H1 (cell line): Measurements from ENCODE around the gene PLXDC2. TPM values are rescaled to one million over a fixed set of nuclear protein-coding genes. Genes with fewer than 3 reads are reported as not detected.
A peak's percentile ranks its signal among the peaks of the same experiment; 100 is the strongest.

Source experiments
- CTCF ChIA-PET: fragments of 300-600 bp; sonication (Branson Sonifier 250); formaldehyde crosslinking; loops from one replicate; lab custom pipeline; 2021; ENCODE audit not compliant: partially characterized antibody; lab: Charles Lee
- POLR2A ChIA-PET: fragments of 300-600 bp; sonication (Branson Sonifier 250); formaldehyde crosslinking; loops from one replicate; lab custom pipeline; 2021; ENCODE audit warnings: inconsistent platforms; ENCODE audit not compliant: partially characterized antibody; lab: Charles Lee
- DNase-seq, 2 experiments: peaks; one replicate each; pipeline versions ENCODE4 v3.0.0 to v3.0.0-alpha.2; 2010 to 2022; ENCODE audit warnings: low spot score in 2 of 2, low read depth in 1 of 2, mixed read lengths in 1 of 2
- FAIRE-seq: peaks from 2 replicates; lab custom pipeline; 2011; peaks lifted over from hg19 to GRCh38; lab: Jason Lieb, UNC
- H2AFZ ChIP-seq: 2 replicates; pipeline ENCODE4 v1.8.1; 2012; ENCODE audit warnings: low read length, inconsistent platforms
- H2AK5ac ChIP-seq: 2 replicates; pipeline ENCODE4 v1.6.1; 2013; ENCODE audit warnings: low read depth, low read length
- H2BK120ac ChIP-seq: replicated peaks from 2 replicates; pipeline ENCODE3; 2013; ENCODE audit warnings: low read depth, low read length, inconsistent platforms
- H2BK12ac ChIP-seq: 2 replicates; pipeline ENCODE4 v1.6.1; 2013; ENCODE audit warnings: low read depth, low read length
- H2BK15ac ChIP-seq: 2 replicates; pipeline ENCODE4 v1.6.1; 2013; ENCODE audit warnings: low read length
- H2BK20ac ChIP-seq: 2 replicates; pipeline ENCODE4 v1.6.1; 2013; ENCODE audit warnings: low read length
- H2BK5ac ChIP-seq: 2 replicates; pipeline ENCODE4 v1.6.1; 2013; ENCODE audit warnings: low read depth, low read length
- H3K14ac ChIP-seq: 2 replicates; pipeline ENCODE4 v1.6.1; 2013; ENCODE audit warnings: inconsistent platforms; ENCODE audit not compliant: insufficient read length
- H3K18ac ChIP-seq: 2 replicates; pipeline ENCODE4 v1.6.1; 2013; ENCODE audit warnings: low read length; ENCODE audit errors: extremely low read depth
- H3K23ac ChIP-seq: 2 replicates; pipeline ENCODE4 v1.6.1; 2013; ENCODE audit warnings: inconsistent platforms; ENCODE audit not compliant: insufficient read length
- H3K23me2 ChIP-seq: 2 replicates; pipeline ENCODE4 v1.6.1; 2013; ENCODE audit warnings: low read depth, low read length
- H3K27ac ChIP-seq: 2 replicates; pipeline ENCODE4 v1.6.1; 2011; ENCODE audit warnings: low read depth, low read length, inconsistent platforms
- H3K27me3 ChIP-seq, 4 experiments: replicated peaks in 1 of 4; 1 replicate in 1 of 4; 2 replicates in 3 of 4; pipeline versions ENCODE4 v1.6.1 to v1.8.1; 2011 to 2013; ENCODE audit warnings: low read length in 3 of 4, mild to moderate bottlenecking in 3 of 4, inconsistent platforms in 2 of 4, mixed read lengths in 2 of 4, moderate library complexity in 1 of 4; ENCODE audit not compliant: control insufficient read depth in 3 of 4, insufficient read depth in 3 of 4; ENCODE audit errors: extremely low read depth in 1 of 4
- H3K36me3 ChIP-seq, 4 experiments: 2 replicates each; pipeline versions ENCODE4 v1.6.1 to v1.8.1; 2011 to 2013; ENCODE audit warnings: mild to moderate bottlenecking in 4 of 4, low read length in 3 of 4, moderate library complexity in 2 of 4, control low read depth in 1 of 4, inconsistent platforms in 1 of 4; ENCODE audit not compliant: insufficient read depth in 4 of 4, control insufficient read depth in 2 of 4
- H3K4ac ChIP-seq: replicated peaks from 2 replicates; pipeline ENCODE3; 2013; ENCODE audit warnings: low read length, low read depth, mixed read lengths, inconsistent platforms; ENCODE audit not compliant: insufficient read length
- H3K4me1 ChIP-seq, 4 experiments: replicated peaks in 1 of 4; 1 replicate in 1 of 4; 2 replicates in 3 of 4; pipeline versions ENCODE4 v1.6.1 to v1.8.1; 2011 to 2013; ENCODE audit warnings: low read length in 3 of 4, inconsistent platforms in 2 of 4, mixed read lengths in 1 of 4; ENCODE audit not compliant: insufficient read depth in 4 of 4, control insufficient read depth in 3 of 4
- H3K4me2 ChIP-seq, 2 experiments: 2 replicates each; pipeline versions ENCODE4 v1.6.1 to v1.8.1; 2011 to 2013; ENCODE audit warnings: low read depth in 2 of 2, low read length in 2 of 2, control low read depth in 1 of 2, inconsistent platforms in 1 of 2, mild to moderate bottlenecking in 1 of 2; ENCODE audit not compliant: insufficient read depth in 1 of 2
- H3K4me3 ChIP-seq, 4 experiments: fragments of 200-600, 300-600 bp in 1 of 4; sonication (generic), shearing (Covaris generic), sonication (Bioruptor Twin) in 1 of 4; 2 replicates each; pipeline versions ENCODE4 v1.5.1 to v1.8.1; 2011 to 2016; ENCODE audit warnings: low read length in 4 of 4, low read depth in 3 of 4, control low read depth in 2 of 4, inconsistent platforms in 2 of 4, mild to moderate bottlenecking in 2 of 4, mixed read lengths in 1 of 4, moderate library complexity in 1 of 4; ENCODE audit not compliant: insufficient read depth in 2 of 4; ENCODE audit errors: extremely low read depth in 1 of 4
- H3K56ac ChIP-seq: replicated peaks from 2 replicates; pipeline ENCODE3; 2013; ENCODE audit warnings: low read depth, mild to moderate bottlenecking, mixed read lengths, low read length, inconsistent platforms; ENCODE audit not compliant: insufficient read length
- H3K79me1 ChIP-seq: 2 replicates; pipeline ENCODE4 v1.6.1; 2013; ENCODE audit warnings: low read depth, low read length, control low read depth
- H3K79me2 ChIP-seq, 2 experiments: 2 replicates each; pipeline versions ENCODE4 v1.6.1 to v1.8.1; 2012 to 2013; ENCODE audit warnings: low read length in 2 of 2, mild to moderate bottlenecking in 2 of 2, inconsistent platforms in 1 of 2; ENCODE audit not compliant: insufficient read depth in 2 of 2, control insufficient read depth in 1 of 2
- H3K9ac ChIP-seq, 4 experiments: replicated peaks in 1 of 4; 1 replicate in 1 of 4; 2 replicates in 3 of 4; pipeline versions ENCODE4 v1.6.1 to v1.8.1; 2011 to 2013; ENCODE audit warnings: low read depth in 3 of 4, low read length in 3 of 4, control low read depth in 2 of 4, mild to moderate bottlenecking in 2 of 4, moderate library complexity in 2 of 4, inconsistent platforms in 1 of 4; ENCODE audit errors: extremely low read depth in 1 of 4
- H3K9me3 ChIP-seq, 2 experiments: 2 replicates each; pipeline versions ENCODE4 v1.6.1 to v1.8.1; 2012 to 2013; ENCODE audit warnings: mild to moderate bottlenecking in 2 of 2, moderate library complexity in 2 of 2, control low read depth in 1 of 2, inconsistent platforms in 1 of 2, low read depth in 1 of 2, low read length in 1 of 2, mixed read lengths in 1 of 2; ENCODE audit not compliant: insufficient read depth in 2 of 2
- H4K20me1 ChIP-seq, 2 experiments: replicated peaks in 1 of 2; 2 replicates each; pipeline versions ENCODE3 to v1.8.1; 2011 to 2013; ENCODE audit warnings: inconsistent platforms in 2 of 2, low read length in 2 of 2, mild to moderate bottlenecking in 1 of 2; ENCODE audit not compliant: insufficient read depth in 2 of 2, control insufficient read depth in 1 of 2
- H4K5ac ChIP-seq: 2 replicates; pipeline ENCODE4 v1.6.1; 2013; ENCODE audit warnings: low read length, low read depth, mixed read lengths, inconsistent platforms; ENCODE audit not compliant: insufficient read length
- H4K8ac ChIP-seq: 2 replicates; pipeline ENCODE4 v1.8.0; 2013; ENCODE audit warnings: mild to moderate bottlenecking, moderate library complexity, low read length, inconsistent platforms; ENCODE audit not compliant: insufficient read depth; ENCODE audit errors: extremely low read depth
- H4K91ac ChIP-seq: replicated peaks from 2 replicates; pipeline ENCODE3; 2013; ENCODE audit warnings: low read length, mixed read lengths, inconsistent platforms; ENCODE audit not compliant: insufficient read length
- JUND ChIP-seq: IDR thresholded peaks from 2 replicates; pipeline ENCODE4 v1.6.1; 2011; ENCODE audit warnings: mild to moderate bottlenecking, improper control_type of control experiment, low read length
- RAD21 ChIP-seq, 2 experiments: IDR thresholded peaks in 1 of 2; conservative IDR thresholded peaks in 1 of 2; 2 replicates each; pipeline ENCODE4 v1.6.1; 2011; ENCODE audit warnings: low read depth in 2 of 2, low read length in 2 of 2, improper control_type of control experiment in 1 of 2, inconsistent platforms in 1 of 2, mild to moderate bottlenecking in 1 of 2, moderate library complexity in 1 of 2
- TCF12 ChIP-seq: IDR thresholded peaks from 2 replicates; pipeline ENCODE4 v1.6.1; 2011; ENCODE audit warnings: low read depth, mild to moderate bottlenecking, low read length
- WGBS, 2 experiments: shearing (Covaris generic) in 1 of 2; methylation state at CpG; one replicate each; pipeline versions ENCODE4 v1.1.6 to v1.1.7; 2013 to 2015; ENCODE audit warnings: low lambda C conversion rate in 2 of 2, mixed read lengths in 2 of 2, inconsistent platforms in 1 of 2, low coverage in 1 of 2, missing lambda C conversion rate in 1 of 2; ENCODE audit not compliant: insufficient replicate concordance in 2 of 2, insufficient coverage in 1 of 2, insufficient read length in 1 of 2; ENCODE audit errors: extremely low coverage in 1 of 2, missing lambda C conversion rate in 1 of 2; 5-methylcytosine and 5-hydroxymethylcytosine counted together
- polyA plus RNA-seq, 7 experiments: library from polyadenylated mRNA; depleted of rRNA in 3 of 7; stranded (reverse) in 5 of 7; unstranded in 2 of 7; fragments of >200 nt in 5 of 7; fragments of 200-250 nt in 2 of 7; gene quantifications; 1 replicate in 5 of 7; 2 replicates in 1 of 7; 4 replicates in 1 of 7; pipeline versions ENCODE4 v1.2.1 to v1.2.3, GENCODE V29; 2011 to 2013; ENCODE audit warnings: missing spikeins in 2 of 7, mixed read lengths in 2 of 7
- total RNA-seq: library from RNA; stranded (reverse); fragmentation: NEBNext Ultra II Directional; extraction: Animal tissue kit (Norgen Biotek cat#: 25700); gene quantifications from 2 replicates; pipeline ENCODE4 v1.2.1, GENCODE V29; 2021

The PLXDC2 gene
- total and polyA plus RNA-seq, 2 of the 8 experiments (the other 6 are each of a cell fraction or from before 2014, with no cell fraction given) = 23.0 to 40.5 TPM

DNA sequence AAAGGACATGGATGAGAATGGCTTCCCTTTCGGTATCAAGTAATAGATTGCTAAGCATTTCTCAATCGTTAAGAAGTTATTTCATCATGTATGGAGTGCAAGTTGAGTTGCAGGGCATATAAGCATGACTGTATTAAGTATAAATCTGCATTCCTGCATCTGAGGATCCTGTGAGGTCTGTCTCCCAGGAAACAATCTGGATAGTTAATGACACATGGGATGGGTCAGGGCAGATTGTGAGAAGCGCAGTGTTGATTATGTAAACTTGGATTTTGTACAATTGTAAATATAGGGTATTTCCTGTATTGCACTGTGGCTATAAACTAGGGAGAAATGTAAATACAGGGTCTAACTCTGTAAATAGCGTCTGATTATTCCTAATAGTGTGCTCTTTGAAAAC is 102.6 kb downstream of the PLXDC2 start:
- H3K27me3 ChIP-seq = no peaks in the 10 kb centered on the region
- CTCF ChIA-PET = interaction anchor here (1.1 kb wide), 1 partner anchor 13 kb away, joined by 5 read pairs; no protein-coding TSS in a partner anchor
- H3K23me2 ChIP-seq = no peaks in the 10 kb centered on the region; the same call in 1 of the 2 replicates
- H4K91ac ChIP-seq = peak overlapping the region; percentile 13
- 0 out of 2 replicates have a peak overlapping the region, but pooled peaks have one; percentile 60 for H2BK5ac ChIP-seq
- no peak overlapping the region for H2BK20ac ChIP-seq
- no peak overlapping the region for H4K8ac ChIP-seq
- H3K4ac ChIP-seq = no peak overlapping the region
- no peak overlapping the region for H2BK120ac ChIP-seq
- no peak overlapping the region for H3K18ac ChIP-seq
- H3K36me3 ChIP-seq = no peaks in the 10 kb centered on the region
- TF ChIP-seq JUND (no peak), TCF12 (no peak), RAD21 (IDR thresholded peaks at IDR 0.05 in 1 of 2, conservative IDR thresholded peaks at IDR 0.05 in 1 of 2; ENCODE audit: low read depth in 2 of 2, low read length in 2 of 2) (no peak)
- TF ChIP-seq, all 59 proteins: peak for 0
- H3K4me2 ChIP-seq = peak overlapping the region in 1 of 2 experiments; percentile 35; a peak in 1 of 4 replicates
- no peak overlapping the region for H3K4me3 ChIP-seq
- no peaks in the 10 kb centered on the region for H4K20me1 ChIP-seq
- H2BK12ac ChIP-seq = no peak overlapping the region
- FAIRE-seq = no peak
- no peak overlapping the region for H2BK15ac ChIP-seq
- H3K4me1 ChIP-seq = peaks cover 0 to 17% (median 10%) of the 10 kb centered on the region in 4 experiments; a peak in 6 of 7 replicates
- H3K27ac ChIP-seq = no peak overlapping the region
- H3K79me1 ChIP-seq = no peaks in the 10 kb centered on the region; the same call in none of the 2 replicates
- no peaks in the 10 kb centered on the region for H3K9me3 ChIP-seq
- no peak overlapping the region for H2AFZ ChIP-seq
- H4K5ac ChIP-seq = no peak overlapping the region
- peak overlapping the region; percentile 45 for H3K14ac ChIP-seq
- no peak overlapping the region for H3K23ac ChIP-seq
- H3K56ac ChIP-seq = no peak overlapping the region
- no peak overlapping the region for H2AK5ac ChIP-seq
- H3K79me2 ChIP-seq = peaks cover 0 to 71% of the 10 kb centered on the region in 2 experiments; a peak in 2 of 4 replicates
- H3K9ac ChIP-seq = 0 out of 7 replicates have a peak overlapping the region, but pooled peaks of 1 of the 4 experiments have one; percentile 11
- WGBS, 2 experiments = 79% methylated on average over 4 of the region's 4 CpGs; no CpG with 5 or more reads in 1 of the 2 experiments
- POLR2A ChIA-PET = interaction anchor here (0.7 to 1.0 kb wide), 2 partner anchors 12 kb away, joined by 3 to 4 read pairs; no protein-coding TSS in a partner anchor
- DNase-seq = no peak
